ENCODE data around the gene KCNF1.

Gene KCNF1

GRCh38 chr2:10911291-10912075, at the start of gene KCNF1:
Gene KCNF1, plus strand, starts transcription at chr2:10911934. Its CDS starts 493 bp downstream, at chr2:10912427.
- DNase-seq (ENCODE audit: low read depth): no peak

- no peak for DNase-seq (ENCODE audit: low read depth)
Measured at GRCh38 chr2:10862330-10862729, 49.4 kb upstream of the KCNF1 start.

GRCh38 chr2:10863047-10863446, 48.7 kb upstream of the KCNF1 start:
- DNase-seq (ENCODE audit: low read depth): no peak

- no peak for DNase-seq (ENCODE audit: low read depth)
Measured at GRCh38 chr2:10863837-10864236, 47.9 kb upstream of the KCNF1 start.

- no peak for DNase-seq (ENCODE audit: low read depth)
Measured at GRCh38 chr2:10864251-10864650, 47.5 kb upstream of the KCNF1 start.

GRCh38 chr2:10864861-10865636, 46.7 kb upstream of the KCNF1 start:
- no peak for DNase-seq (ENCODE audit: low read depth)

GRCh38 chr2:10865841-10866240, 45.9 kb upstream of the KCNF1 start:
- no peak for DNase-seq (ENCODE audit: low read depth)

- no peak for DNase-seq (ENCODE audit: low read depth)
Measured at GRCh38 chr2:10867692-10868420, 43.9 kb upstream of the KCNF1 start.

- no peak for DNase-seq (ENCODE audit: low read depth)
Measured at GRCh38 chr2:10868465-10869314, 43.0 kb upstream of the KCNF1 start.

- DNase-seq (ENCODE audit: low read depth): no peak
Measured at GRCh38 chr2:10871978-10872377, 39.8 kb upstream of the KCNF1 start.

- no peak for DNase-seq (ENCODE audit: low read depth)
Measured at GRCh38 chr2:10873171-10873570, 38.6 kb upstream of the KCNF1 start.

GRCh38 chr2:10873790-10874437, 37.8 kb upstream of the KCNF1 start:
- DNase-seq (ENCODE audit: low read depth): no peak

- DNase-seq (ENCODE audit: low read depth): no peak
Measured at GRCh38 chr2:10875126-10875525, 36.6 kb upstream of the KCNF1 start.

GRCh38 chr2:10876394-10876793, 35.3 kb upstream of the KCNF1 start:
- DNase-seq (ENCODE audit: low read depth): no peak

GRCh38 chr2:10876963-10877362, 34.8 kb upstream of the KCNF1 start:
- DNase-seq (ENCODE audit: low read depth): no peak

GRCh38 chr2:10877651-10878111, 34.1 kb upstream of the KCNF1 start:
- no peak for DNase-seq (ENCODE audit: low read depth)

GRCh38 chr2:10878268-10878915, 33.3 kb upstream of the KCNF1 start:
- no peak for DNase-seq (ENCODE audit: low read depth)

GRCh38 chr2:10879159-10879558, 32.6 kb upstream of the KCNF1 start:
- no peak for DNase-seq (ENCODE audit: low read depth)

GRCh38 chr2:10879624-10880585, 31.8 kb upstream of the KCNF1 start:
- DNase-seq (ENCODE audit: low read depth): no peak

All from stimulated activated CD8-positive, alpha-beta memory T cell treated with anti-CD3 and anti-CD28 coated beads, Interleukin-4, amount 100 ng/mL, for 24 hours (primary cell).